Breast epithelium (tissue), 4 donors: ENCODE measurements around the gene LUC7L3. TPM values are rescaled to one million over a fixed set of nuclear protein-coding genes. Genes with fewer than 3 reads are reported as not detected.

Experiments
- DNase-seq, 2 donors: peaks; one replicate each; pipeline ENCODE4 v3.0.0-alpha.2; 2019; ENCODE audit warnings: low spot score in 2 of 2
- H3K27ac ChIP-seq, 2 donors: fragments of 200-600 bp; sonication (generic) in 1 of 2; one replicate each; pipeline ENCODE4 v1.5.1; 2016 to 2019; ENCODE audit warnings: mild to moderate bottlenecking in 1 of 2
- H3K27me3 ChIP-seq, 2 donors: fragments of 200-600 bp; sonication (generic) in 1 of 2; one replicate each; pipeline versions ENCODE4 v1.5.1 to v1.6.0; 2017 to 2019; ENCODE audit warnings: control low read depth in 1 of 2, mild to moderate bottlenecking in 1 of 2
- H3K36me3 ChIP-seq: fragments of 200-600 bp; one replicate; pipeline ENCODE4 v1.5.1; 2019
- H3K4me1 ChIP-seq, 2 donors: fragments of 200-600 bp; sonication (generic); one replicate each; pipeline ENCODE4 v1.5.1; 2016 to 2019; ENCODE audit warnings: control low read depth in 1 of 2
- H3K4me3 ChIP-seq, 3 donors: fragments of 200-600 bp; sonication (generic); 1 replicate in 2 of 3; 2 replicates in 1 of 3; pipeline ENCODE4 v1.5.1; 2016 to 2019; ENCODE audit warnings: mild to moderate bottlenecking in 3 of 3, moderate library complexity in 2 of 3
- H3K9me3 ChIP-seq, 2 donors: fragments of 200-600 bp; sonication (generic) in 1 of 2; one replicate each; pipeline ENCODE4 v1.5.1; 2016 to 2019; ENCODE audit warnings: control low read depth in 1 of 2
- POLR2A ChIP-seq: fragments of 450-650 bp; IDR thresholded peaks from one replicate; pipeline ENCODE4 v1.6.1; 2016; ENCODE audit warnings: antibody characterized with exemption, mild to moderate bottlenecking, moderate library complexity
- POLR2AphosphoS5 ChIP-seq, 3 donors: sonication (generic); formaldehyde crosslinking; IDR thresholded peaks; one replicate each; pipeline ENCODE4 v1.6.1; 2017; ENCODE audit warnings: antibody characterized with exemption in 3 of 3
- intact Hi-C: fragments of 100-400 bp; cut with DNase I; formaldehyde crosslinking; loops from one replicate; pipeline ENCODE4 v1.15.1; 2023; ENCODE audit warnings: low total_unique reads
- total RNA-seq, 3 donors: library from RNA; depleted of rRNA; stranded (reverse); fragments of >200 nt; gene quantifications; one replicate each; pipeline ENCODE4 v1.1.0, GENCODE V29; 2016
- TF ChIP-seq, protein P1 (sequence below), 3 donors: fragments of 450-650 bp; IDR thresholded peaks; one replicate each; pipeline ENCODE4 v1.5.1; 2016 to 2017; ENCODE audit warnings: antibody characterized with exemption in 3 of 3, mild to moderate bottlenecking in 3 of 3, moderate library complexity in 3 of 3

The LUC7L3 gene
- total RNA-seq, 3 donors from 2014 or later: 70.7 to 161 (median 104) TPM

DNA sequence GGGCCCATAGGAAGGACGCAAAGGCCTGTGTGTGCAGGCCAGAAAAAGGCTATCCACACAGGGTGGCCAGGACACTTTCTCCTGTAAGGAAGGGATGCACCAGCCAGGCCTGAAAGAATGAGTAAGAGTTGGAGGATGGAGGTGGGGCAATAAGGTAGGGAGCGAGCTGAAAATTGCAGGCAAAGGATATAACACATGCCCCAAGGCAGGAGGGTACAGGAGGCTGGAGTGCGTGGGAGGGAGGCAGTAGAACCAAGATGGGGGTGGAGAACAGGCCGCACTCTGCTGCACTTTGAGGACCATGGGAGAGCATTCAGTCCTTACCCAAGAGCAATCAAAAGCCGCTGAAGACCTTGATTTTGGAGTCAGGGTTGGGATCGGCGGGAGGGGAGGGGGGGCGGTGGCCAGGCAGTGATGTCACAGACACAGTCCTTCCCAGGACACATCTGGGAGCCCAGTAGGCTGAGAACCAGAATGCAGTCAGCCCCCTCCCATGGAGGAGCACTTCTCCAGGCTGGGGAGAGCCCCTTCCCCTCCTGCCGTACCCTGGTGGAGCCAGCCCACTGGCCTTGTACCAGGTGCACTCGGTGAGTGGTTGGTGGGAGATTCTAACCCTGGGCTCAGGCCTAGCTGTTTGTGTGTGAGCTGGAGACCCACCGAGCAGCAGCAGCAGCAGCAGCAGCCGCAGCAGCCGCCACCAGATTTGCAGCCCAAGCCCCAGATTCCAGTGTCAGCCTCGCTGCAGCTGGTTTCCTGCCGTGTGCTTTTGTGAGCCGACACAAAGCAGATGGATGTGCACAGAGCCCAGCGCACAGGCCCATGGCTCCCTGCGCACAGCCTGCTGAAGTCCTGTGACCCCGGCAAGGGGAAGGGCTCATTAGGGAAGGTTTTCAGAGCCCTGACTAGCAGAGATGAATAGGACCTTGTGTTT, 29.2 kb upstream of the LUC7L3 start:
- no peak for DNase-seq
- Histone ChIP-seq H3K4me1 (peaks cover 10 to 12% of the 10 kb centered on the region in 2 donors), H3K27me3 (no peaks in the 10 kb centered on the region), H3K4me3 (no peak overlapping the region), H3K9me3 (no peaks in the 10 kb centered on the region), H3K27ac (no peak overlapping the region), H3K36me3 (no peaks in the 10 kb centered on the region)
- TF ChIP-seq POLR2A (no peak), POLR2AphosphoS5 (IDR thresholded peaks at IDR 0.05) (no peak)
- TF ChIP-seq, protein P1, sequence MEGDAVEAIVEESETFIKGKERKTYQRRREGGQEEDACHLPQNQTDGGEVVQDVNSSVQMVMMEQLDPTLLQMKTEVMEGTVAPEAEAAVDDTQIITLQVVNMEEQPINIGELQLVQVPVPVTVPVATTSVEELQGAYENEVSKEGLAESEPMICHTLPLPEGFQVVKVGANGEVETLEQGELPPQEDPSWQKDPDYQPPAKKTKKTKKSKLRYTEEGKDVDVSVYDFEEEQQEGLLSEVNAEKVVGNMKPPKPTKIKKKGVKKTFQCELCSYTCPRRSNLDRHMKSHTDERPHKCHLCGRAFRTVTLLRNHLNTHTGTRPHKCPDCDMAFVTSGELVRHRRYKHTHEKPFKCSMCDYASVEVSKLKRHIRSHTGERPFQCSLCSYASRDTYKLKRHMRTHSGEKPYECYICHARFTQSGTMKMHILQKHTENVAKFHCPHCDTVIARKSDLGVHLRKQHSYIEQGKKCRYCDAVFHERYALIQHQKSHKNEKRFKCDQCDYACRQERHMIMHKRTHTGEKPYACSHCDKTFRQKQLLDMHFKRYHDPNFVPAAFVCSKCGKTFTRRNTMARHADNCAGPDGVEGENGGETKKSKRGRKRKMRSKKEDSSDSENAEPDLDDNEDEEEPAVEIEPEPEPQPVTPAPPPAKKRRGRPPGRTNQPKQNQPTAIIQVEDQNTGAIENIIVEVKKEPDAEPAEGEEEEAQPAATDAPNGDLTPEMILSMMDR (IDR thresholded peaks at IDR 0.05): no peak
- intact Hi-C loops: loop anchor here (10.0 kb wide), 1 partner anchor 55 kb away; the partner anchor contains the start of gene ABCC3

DNA sequence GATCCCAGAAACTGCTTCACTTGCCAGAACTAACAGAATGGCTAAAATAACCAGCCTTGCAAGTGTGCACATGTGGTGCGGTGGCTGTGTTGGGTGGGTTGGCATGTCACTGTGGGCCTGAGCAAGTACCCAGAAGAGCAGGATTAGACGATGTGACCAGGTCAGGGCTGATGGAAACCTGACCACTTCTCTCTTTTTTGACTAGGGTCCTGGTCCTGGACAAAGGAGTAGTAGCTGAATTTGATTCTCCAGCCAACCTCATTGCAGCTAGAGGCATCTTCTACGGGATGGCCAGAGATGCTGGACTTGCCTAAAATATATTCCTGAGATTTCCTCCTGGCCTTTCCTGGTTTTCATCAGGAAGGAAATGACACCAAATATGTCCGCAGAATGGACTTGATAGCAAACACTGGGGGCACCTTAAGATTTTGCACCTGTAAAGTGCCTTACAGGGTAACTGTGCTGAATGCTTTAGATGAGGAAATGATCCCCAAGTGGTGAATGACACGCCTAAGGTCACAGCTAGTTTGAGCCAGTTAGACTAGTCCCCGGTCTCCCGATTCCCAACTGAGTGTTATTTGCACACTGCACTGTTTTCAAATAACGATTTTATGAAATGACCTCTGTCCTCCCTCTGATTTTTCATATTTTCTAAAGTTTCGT, 28.4 kb upstream of the LUC7L3 start:
- H3K27ac ChIP-seq: no peak overlapping the region
- H3K4me3 ChIP-seq: no peak overlapping the region
- H3K9me3 ChIP-seq: no peaks in the 10 kb centered on the region
- intact Hi-C loops: no loop called here
- no peaks in the 10 kb centered on the region for H3K36me3 ChIP-seq
- H3K4me1 ChIP-seq: peaks cover 10 to 12% of the 10 kb centered on the region in 2 donors
- DNase-seq: no peak
- TF ChIP-seq, protein P1 (IDR thresholded peaks at IDR 0.05): no peak
- TF ChIP-seq POLR2A: no peak
- TF ChIP-seq POLR2AphosphoS5 (IDR thresholded peaks at IDR 0.05): no peak
- no peaks in the 10 kb centered on the region for H3K27me3 ChIP-seq

DNA sequence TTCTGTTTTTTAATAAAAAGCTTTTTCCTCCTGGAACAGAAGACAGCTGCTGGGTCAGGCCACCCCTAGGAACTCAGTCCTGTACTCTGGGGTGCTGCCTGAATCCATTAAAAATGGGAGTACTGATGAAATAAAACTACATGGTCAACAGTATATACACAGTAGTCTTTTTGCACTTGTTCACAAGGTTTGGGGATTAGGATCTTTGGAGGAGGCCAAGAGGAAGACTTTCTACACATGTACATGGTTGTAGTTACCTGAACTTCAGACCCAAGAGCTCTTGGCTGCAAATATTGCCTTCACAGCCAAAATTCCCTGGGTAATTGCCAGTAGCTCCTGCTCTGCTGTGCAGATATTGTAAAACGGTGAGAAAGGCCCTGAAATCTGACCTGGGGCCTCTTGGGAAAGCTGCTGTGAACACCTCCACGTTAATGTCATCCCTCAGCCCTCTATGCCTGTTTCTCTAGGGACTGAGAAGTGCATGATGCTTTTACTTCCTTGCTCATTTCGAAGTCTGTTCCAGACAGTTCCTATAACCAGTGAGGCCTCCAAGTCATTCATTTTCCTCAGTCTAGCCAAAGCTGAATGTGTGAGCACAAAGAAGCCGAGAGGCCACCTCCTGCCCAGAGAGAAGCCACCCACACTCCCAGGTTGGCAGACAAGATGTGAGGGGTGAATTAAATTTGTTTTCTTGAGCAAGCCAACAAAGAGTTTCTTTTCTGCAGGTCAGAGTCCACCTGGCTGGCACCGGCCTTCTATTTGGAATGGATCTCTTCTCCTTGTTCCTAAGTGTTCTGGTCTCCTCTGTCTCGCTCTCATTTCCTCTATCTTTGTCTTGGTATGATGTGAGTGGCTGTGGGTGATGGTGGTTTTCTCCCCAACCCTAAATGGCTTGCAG, 27.6 kb upstream of the LUC7L3 start:
- Histone ChIP-seq H3K4me3 (no peak overlapping the region), H3K4me1 (peaks cover 2 to 12% of the 10 kb centered on the region in 2 donors), H3K36me3 (no peaks in the 10 kb centered on the region), H3K27ac (peak overlapping the region in 1 of 2 donors; percentile 36), H3K27me3 (no peaks in the 10 kb centered on the region), H3K9me3 (no peaks in the 10 kb centered on the region)
- no peak for DNase-seq
- intact Hi-C loops: no loop called here
- TF ChIP-seq POLR2AphosphoS5 (IDR thresholded peaks at IDR 0.05) (no peak), POLR2A (no peak)
- TF ChIP-seq, protein P1 (IDR thresholded peaks at IDR 0.05): no peak

DNA sequence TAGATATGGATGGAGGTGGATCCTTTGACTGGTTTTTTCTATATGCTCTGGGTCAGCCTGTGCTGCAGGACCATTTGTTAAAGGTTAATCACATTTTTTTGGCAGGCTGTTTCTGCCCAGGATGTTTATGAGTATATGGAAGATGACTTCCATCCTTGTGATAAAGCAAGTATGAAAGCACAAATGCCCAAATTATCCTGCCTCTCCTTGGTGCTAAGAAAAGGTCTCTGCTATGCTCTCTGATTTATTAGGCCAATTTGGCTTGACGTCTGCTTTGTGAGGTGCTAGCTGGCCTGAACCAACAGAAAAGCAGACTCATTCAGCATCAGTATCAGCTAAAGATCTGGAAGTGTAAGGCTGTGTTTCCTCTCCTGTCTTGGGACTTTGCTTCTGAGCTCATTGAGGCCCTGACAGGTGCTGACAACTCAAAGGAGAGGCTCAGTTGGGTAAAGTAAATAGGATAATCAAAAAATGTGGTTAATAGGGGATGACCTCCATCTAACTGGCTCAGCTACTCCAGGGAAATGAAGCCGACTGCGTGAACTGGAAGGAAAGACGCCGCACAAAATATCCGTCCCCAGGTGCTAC, 26.9 kb upstream of the LUC7L3 start:
- Histone ChIP-seq H3K9me3 (no peaks in the 10 kb centered on the region), H3K4me3 (no peak overlapping the region), H3K36me3 (no peaks in the 10 kb centered on the region), H3K27ac (peak overlapping the region in 1 of 2 donors; percentile 36), H3K4me1 (peaks cover 0 to 8% of the 10 kb centered on the region in 2 donors), H3K27me3 (no peaks in the 10 kb centered on the region)
- TF ChIP-seq POLR2AphosphoS5 (IDR thresholded peaks at IDR 0.05): no peak
- no peak for TF ChIP-seq POLR2A
- TF ChIP-seq, protein P1 (IDR thresholded peaks at IDR 0.05): no peak
- intact Hi-C loops: no loop called here
- DNase-seq: no peak
